CD4-positive, alpha-beta T cell treated with Interleukin-17A for 4 hours (primary cell): ENCODE measurements around the gene MDGA2.

Experiments used
- DNase-seq: peaks from one replicate; pipeline ENCODE4 v3.0.0-alpha.2; 2020; ENCODE audit warnings: mixed read lengths

The MDGA2 gene

GRCh38 chr14:47619392-47619791 is 56.0 kb downstream of the MDGA2 start:
- DNase-seq = no peak

DNA sequence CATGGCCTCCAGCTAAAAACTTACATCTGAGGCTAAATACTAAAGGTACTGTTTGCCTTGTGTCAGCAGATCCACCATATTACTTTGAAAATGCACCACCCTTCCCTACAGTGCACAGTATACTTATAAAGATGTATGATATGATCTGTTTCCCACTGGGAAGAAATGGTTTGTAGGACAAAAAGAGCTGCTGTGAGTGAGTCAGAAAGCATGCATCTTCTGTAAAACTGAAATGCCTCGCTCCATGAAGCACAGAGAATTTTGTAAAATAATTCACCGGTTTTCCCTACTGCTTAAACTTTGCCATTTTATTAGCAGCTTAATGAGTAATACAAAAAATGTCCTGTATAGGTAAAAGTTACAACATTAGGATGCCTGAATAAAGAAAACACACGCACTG is 68.8 kb downstream of the MDGA2 start:
- no peak for DNase-seq

GRCh38 chr14:47596860-47597259 is 78.5 kb downstream of the MDGA2 start:
- no peak for DNase-seq

DNA sequence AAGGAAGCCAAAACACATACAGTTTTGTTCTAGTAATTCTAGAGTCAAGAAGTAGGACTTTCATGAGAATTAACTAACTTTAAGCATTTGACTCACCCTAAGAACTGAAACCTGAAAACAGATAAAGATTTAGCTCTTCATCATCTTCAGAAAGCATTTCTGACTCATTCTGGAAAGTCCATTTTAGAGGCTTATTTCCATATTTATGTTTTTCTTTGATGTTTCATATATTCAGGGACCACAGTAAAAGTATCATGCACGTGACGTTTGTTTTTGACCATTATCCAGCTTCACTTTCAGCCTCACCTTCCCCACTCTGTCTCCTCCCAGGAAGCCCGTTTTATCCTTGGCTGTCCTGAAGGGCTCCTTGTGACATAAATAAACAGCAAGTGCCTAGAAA is 79.2 kb downstream of the MDGA2 start:
- no peak for DNase-seq

DNA sequence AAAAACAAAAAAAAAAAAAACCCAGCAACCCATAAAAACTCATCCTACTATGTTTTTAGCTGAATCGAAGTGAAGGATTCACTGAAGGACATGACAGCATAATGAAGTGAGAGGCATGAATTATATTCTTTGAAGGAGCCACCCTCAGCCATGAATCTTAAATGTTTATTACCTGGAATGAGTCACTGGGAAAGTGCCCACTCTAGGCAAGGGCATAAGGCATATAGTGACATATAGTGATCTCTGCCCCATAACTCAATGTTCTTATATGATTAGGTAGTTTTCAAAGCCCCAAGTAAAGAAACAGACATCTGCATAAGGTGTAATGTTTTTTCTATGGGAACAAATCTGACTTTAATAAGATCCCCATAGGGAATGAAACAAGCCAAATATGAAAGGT is 79.9 kb downstream of the MDGA2 start:
- DNase-seq = no peak

DNA sequence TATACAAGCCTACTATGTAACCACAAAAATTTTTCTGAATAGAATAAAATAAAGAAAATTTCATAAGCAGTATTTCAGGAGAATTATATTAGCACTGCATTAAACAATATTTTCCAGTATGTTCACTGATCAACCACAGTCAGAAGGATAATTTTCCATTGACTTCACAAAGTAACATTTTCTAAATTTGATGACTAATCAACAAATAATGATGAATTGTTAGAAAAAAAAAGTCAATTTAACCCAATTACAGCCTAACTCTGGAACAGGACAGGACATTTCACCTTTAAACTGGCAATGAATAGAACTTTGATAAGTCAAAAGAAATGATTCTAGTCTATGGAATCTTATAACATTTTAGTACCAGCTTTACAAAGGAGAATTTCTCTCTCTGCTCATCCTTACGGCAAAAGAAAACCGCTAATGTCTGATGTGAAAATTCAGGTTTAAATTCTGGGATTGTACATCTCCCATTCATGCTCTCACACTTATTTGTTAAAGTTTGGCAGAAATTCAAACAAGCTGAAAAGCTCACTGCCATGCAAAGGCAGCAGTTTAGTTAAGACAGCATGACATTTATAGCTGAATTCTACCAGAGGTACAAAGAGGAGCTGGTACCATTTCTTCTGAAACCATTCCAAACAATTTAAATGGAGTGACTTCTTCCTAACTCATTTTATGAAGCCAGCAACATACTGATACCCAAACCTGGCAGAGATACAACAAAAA is 84.5 kb downstream of the MDGA2 start:
- DNase-seq = no peak

DNA sequence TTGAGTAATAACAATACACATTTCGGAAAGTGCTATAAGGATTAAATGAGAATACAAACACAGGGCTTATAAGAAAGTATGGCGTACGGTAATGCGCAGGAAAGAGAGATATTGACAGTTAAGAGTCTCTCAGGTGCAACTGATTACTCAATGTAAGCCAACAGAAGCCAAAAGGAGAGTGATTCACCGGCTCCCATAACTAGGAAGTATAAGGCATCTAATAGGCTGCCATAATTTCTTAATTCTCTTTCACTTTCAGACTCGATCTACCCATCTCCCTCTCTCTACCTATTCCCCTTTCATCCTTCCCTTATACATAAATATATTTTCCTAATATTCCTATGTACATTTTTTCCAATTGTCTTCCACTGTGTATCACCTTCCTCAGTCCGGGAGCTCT is 90.0 kb downstream of the MDGA2 start:
- DNase-seq = no peak

DNA sequence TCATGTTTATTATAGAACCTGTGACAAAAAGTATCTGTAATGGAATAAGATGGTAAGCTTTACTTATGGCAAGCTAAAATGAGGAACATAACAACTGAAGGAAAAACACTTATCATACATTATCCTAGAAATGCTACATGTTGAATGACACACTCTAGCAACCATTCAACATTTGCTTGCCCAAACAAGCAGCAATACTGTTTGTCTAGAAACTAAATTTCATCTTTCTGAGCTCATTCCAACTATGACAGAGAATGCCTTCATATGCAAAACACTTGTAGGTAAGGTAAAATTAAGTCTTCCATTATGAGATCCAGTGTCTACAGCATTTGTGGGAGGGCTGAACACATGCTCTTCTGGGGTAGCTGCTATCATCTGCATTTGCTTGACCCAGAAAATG is 108.1 kb downstream of the MDGA2 start:
- no peak for DNase-seq

GRCh38 chr14:47557894-47558293 is 117.5 kb downstream of the MDGA2 start:
- no peak for DNase-seq

- DNase-seq = no peak
Observed at GRCh38 chr14:47555333-47555732, 120.1 kb downstream of the MDGA2 start.

- DNase-seq = no peak
Observed at GRCh38 chr14:47549886-47550285, 125.5 kb downstream of the MDGA2 start.

GRCh38 chr14:47543459-47543858 is 131.9 kb downstream of the MDGA2 start:
- DNase-seq = no peak

DNA sequence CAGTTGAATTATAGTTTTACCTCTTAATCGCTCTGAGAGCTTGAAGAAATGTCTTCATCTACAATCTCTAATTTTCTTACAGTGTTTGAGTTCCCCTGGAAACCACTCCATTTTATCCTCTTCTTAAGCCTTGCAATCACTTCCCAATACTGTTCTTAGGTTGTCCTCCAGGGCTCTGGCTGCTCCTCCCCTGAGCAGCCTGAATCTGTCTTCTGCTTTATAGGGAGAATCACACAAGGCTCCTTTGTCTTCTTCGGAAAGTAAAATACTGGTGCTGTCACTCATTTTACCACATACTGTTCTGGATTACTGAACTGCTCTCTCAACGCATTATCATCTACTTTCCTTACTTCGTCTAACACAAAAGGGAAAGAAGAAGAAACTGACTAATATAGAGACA is 133.7 kb downstream of the MDGA2 start:
- DNase-seq = no peak

DNA sequence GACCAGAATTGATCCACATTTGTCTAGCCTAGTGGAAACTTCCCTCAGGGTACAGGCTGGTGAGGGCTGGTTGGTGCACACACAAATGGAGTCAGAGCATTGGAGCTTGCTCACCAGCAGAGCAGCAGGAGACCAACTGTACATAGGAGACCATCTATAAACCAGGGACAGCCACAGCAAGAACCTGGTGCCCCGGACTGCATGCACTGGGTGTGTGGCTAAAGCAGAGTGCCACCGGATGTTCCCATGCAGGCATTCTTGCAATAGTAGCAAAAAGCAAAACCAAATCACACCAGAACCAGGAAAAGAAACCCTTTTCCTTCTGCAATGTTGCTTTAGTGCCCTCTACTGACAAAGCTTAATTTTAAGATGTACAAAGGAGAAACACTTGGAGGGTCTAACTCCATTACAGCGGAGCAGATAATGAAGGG is 136.4 kb downstream of the MDGA2 start:
- no peak for DNase-seq

- no peak for DNase-seq
Observed at GRCh38 chr14:47536341-47536740, 139.1 kb downstream of the MDGA2 start.

- DNase-seq = no peak
Observed at GRCh38 chr14:47526591-47527244, 148.7 kb downstream of the MDGA2 start.

DNA sequence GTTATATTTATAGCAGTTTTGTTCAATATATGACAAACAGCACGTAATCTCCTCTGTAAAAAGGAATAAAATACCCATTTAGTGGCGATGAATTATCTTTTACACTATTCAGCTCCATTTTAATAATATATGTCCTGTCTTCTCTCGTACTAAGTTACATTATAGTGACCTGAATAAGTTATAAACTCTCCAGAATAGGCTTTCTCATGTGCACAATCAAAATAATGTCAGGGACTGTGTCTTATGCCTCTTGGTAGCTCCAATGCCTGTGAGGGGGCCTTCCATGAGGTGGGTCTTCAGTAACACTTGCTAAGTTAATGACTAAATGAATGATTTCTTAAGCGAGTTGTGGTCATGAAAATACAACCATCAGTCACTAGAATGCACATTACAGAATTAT is 150.9 kb downstream of the MDGA2 start:
- no peak for DNase-seq

DNA sequence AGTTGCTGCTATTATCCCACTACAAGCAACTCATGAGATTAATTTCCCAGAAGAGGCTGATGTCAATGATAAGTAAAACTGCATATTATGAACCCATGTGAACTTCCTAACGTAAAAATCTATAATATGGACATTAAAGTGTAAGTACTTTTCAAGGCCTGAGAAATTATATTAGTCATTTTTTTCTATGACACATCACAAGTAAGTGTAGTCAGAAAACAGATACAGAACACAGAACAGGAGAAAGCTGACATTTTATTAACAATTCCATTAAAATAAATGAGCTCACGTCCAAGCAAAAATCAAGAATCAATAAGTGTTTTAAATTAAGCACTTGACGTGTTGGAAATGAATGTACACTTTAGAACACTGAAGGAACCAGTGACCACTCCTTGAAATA is 155.0 kb downstream of the MDGA2 start:
- DNase-seq = no peak

- no peak for DNase-seq
Observed at GRCh38 chr14:47511829-47512228, 163.6 kb downstream of the MDGA2 start.

DNA sequence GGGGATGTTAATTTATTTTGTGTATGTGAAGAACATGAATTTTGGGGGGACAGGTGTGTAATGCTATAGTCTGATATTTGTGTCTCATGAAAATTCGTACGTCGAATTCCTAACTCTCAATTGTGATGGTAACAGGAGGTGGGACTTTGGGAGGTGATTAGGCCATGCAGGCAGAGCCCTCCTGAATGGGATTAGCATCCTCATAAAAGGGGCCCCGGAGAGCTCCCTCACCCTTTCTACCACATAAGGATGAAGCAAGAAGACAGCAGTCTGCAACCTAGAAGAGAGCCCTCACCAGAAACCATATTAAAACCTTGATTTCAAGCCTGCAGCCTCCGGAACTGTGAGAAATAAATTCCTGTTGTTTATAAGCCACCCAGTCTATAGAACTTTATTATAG is 165.4 kb downstream of the MDGA2 start:
- DNase-seq = no peak

DNA sequence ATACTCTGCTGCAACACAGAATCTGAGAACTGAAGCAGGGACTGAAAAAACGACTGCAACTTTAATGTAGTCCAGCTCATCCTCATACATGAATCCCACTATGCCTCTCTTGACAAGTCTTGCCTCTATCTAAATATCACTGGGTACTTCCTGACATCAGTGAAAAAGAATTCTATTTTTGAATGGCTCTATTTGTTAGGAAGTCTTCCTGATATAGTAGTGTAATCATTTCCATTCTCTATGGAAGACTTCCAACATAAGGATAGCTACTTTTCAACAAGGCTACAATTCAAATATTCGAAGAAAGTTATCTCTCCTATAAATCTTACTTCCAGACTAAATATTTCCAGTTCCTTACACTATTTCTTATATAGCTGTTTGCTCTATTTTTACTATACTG is 167.5 kb downstream of the MDGA2 start:
- DNase-seq = no peak

DNA sequence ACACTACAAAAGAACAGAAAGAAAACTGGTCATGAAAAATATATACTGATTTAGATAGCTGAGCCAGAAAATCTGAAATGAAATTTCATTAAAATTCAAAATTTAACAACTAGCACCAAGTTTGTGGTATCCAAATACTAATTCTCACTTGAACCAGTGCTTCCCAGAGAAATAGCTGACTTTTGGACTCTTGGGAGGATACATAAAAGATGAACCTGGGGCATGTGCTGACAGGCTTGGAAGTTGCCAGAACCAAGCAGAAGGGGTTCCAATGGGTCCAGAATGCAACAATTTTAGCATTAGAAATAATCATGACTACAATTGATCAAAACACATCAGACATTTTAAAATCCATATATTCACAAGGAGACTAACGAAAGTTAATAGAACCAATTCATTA is 175.0 kb downstream of the MDGA2 start:
- no peak for DNase-seq

DNA sequence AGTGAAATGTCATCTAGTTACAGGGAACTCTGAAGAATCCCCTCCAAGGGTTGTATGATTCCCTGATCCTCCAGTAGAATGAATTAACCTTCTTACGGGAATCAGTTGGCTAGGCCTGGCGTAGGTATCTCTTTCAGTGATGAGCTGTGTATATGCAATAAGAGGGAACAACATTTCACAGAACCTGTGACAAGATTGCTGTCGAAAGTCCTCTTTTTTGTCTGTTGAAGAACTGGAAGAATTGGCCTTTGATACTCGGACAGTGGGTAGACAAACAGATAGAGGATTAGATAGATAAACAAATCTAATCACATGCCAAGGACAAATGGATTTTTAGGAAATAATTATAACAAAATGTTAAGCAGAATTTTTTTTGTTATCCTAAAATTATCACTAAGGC is 184.6 kb downstream of the MDGA2 start:
- DNase-seq = no peak

DNA sequence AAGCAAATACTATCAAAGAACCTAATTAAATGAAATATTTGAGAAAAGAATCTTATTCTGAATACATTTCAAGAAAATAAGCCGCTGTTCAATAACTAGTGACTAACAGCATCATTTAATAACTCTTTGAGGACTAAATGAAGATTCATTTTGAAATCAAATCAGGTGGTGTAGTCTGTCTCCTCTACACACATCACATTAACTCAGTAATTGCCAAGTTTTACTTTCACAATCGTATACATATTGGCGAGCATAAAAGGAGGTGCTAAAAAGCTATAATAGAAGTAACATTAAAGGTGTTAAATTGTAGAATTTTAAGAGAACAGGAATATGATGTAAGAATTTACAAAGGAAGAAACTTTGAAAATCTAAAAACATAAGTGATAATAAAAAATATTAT is 185.1 kb downstream of the MDGA2 start:
- no peak for DNase-seq

DNA sequence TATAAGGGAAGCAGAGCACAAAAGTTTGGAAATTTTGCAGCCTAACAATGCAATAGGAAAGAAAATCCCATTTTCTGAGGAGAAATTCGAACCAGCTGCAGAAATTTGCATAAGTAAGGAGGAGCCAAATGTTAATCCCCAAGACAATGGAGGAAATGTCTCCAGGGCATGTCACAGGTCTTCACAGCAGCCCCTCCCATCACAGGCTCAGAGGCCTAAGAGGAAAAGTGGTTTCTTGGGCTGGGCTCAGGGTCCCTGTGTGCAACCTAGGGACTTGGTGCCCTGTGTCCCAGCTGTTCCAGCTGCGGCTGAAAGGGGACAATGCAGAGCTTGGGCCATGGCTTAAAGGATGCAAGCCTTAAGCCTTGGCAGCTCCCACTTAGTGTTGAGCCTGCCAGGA is 190.0 kb downstream of the MDGA2 start:
- no peak for DNase-seq
